Measurements from ENCODE around the gene ZNF213.

Gene ZNF213

DNA sequence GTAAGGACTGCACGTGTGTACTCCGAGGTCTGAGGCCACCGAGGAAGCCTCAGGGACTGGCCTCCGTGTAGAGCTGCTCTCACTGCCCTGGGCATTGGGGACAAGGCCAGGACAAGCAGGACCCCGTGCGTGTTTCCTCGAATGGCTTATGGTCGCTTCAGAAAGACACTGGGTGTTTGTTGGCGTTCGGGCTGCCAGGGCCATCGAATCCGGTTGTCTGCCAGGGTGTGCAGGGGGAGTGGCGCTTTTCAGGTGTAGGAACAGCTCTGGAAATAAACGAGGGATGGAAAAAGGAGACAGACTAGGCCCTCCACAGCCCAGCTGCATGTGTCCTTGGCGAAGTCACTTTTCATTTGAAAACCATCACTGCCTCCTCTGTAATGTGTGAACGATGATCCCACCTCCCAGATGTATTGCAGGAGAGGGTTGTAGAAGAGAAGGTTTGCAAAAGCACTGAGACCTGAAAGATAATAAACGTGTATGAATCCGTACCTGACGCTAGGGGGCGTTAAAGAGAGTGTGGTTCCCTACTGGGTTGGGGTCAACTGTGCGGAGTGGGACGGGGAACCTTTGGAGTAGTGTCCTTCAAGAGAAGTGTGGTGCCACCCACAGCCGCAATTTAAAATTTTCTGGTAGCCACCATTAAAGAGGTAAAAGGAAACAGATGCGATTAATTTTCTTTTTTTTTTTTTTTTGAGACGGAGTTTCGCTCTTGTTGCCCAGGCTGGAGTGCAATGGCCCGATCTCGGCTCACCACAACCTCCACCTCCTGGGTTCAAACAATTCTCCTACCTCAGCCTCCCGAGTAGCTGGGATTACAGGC is 33.6 kb upstream of the ZNF213 start:
- DNase-seq, result no peak

GRCh38 chr16:3101841-3102470 is 32.9 kb upstream of the ZNF213 start:
- DNase-seq, result peak; percentile 84

- peak; percentile 64 for DNase-seq
These were observed 28.5 kb upstream of the ZNF213 start for GRCh38 chr16:3106205-3106928.

DNA sequence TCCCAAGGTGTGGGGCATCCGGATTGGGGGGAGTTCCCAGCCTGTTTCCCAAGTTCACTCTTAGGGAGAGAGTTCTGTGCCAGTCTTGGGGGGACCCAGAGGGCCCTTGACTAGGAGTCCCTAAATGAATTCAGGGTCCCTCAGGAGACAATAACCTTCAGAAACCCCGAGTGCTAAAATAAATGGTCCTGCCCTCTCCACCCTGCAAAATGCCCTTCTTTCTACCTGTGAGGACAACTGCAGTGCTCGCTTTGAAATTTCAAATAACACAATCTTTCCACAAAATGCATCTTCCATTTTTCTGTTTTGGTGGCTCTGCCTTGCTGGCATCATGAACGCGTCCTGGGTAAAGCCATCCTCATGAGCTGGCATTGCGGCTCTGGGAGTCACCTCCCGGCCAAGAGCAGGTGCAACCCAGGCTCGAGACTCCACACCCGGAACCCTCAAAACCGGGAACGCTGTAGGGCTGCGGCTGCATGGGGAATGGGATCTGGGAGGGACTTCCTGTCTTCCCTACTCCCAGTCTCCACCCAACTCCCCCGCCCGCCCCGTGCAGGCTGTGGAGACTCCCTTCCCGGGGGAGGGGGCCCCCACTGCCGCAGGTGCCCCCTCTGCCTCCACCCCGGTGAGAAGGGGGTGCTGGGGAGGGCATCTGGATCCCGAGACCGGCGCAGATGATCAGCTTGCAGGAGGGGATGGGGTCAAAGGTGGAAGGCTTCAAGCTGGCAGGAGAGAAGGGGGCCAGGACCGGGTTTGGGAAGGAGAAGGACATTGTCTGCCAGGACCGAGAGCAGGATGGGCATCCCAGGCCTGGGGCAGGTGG is 22.6 kb upstream of the ZNF213 start, which contains the start of gene ZNF205:
Gene ZNF205 (plus strand): TSS at position 529 of the 823 bp plus-strand sequence. CDS start 845 bp downstream, outside the sequence.
- DNase-seq, result peak; percentile 53

GRCh38 chr16:3112881-3113574 is 21.8 kb upstream of the ZNF213 start:
- DNase-seq, result no peak

GRCh38 chr16:3113765-3114479 is 20.9 kb upstream of the ZNF213 start:
- DNase-seq, result no peak

- DNase-seq, result no peak
These were observed 19.8 kb upstream of the ZNF213 start for GRCh38 chr16:3115003-3115402.

GRCh38 chr16:3115561-3115960 is 19.3 kb upstream of the ZNF213 start:
- DNase-seq, result no peak

- DNase-seq, result no peak
These were observed 16.5 kb upstream of the ZNF213 start for GRCh38 chr16:3118204-3118790.

DNA sequence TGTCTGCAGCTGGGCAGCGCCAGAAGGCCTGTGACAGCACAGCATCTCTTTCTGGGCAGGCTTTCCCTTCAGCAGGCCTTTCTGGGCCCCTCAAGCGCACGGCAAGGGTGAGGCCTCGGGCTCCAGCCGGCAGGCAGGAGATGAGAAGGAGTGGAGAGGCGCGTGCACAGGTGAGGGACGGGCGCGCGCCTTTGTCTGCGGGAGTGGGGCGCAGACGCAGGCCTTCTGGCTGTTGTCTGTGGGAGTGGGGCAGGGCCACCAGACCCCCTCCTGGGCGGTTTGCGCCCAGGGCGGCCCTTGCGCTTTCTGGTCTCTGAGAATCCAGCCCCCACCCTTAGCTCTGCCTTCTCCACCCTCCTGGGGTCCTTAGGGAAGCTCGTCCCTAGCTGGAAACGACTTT is 16.0 kb upstream of the ZNF213 start:
- DNase-seq, result no peak

DNA sequence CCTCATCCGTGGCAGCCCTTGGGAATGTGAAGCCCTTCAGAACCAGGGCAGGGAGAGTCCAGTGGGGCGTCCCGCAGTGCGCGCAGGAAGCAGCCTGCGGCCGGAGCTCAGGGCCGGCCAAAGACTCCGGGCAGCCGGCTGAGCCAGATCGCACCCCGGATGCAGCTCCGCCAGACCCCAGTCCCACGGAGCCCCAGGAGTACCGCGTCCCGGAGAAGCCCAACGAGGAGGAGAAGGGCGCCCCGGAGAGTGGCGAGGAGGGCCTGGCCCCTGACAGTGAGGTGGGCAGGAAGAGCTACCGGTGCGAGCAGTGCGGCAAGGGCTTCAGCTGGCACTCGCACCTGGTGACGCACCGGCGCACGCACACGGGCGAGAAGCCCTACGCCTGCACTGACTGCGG is 15.5 kb upstream of the ZNF213 start:
- DNase-seq, result no peak

- DNase-seq, result no peak
These were observed 15.0 kb upstream of the ZNF213 start for GRCh38 chr16:3119701-3120408.

GRCh38 chr16:3120435-3120834 is 14.4 kb upstream of the ZNF213 start:
- DNase-seq, result no peak

DNA sequence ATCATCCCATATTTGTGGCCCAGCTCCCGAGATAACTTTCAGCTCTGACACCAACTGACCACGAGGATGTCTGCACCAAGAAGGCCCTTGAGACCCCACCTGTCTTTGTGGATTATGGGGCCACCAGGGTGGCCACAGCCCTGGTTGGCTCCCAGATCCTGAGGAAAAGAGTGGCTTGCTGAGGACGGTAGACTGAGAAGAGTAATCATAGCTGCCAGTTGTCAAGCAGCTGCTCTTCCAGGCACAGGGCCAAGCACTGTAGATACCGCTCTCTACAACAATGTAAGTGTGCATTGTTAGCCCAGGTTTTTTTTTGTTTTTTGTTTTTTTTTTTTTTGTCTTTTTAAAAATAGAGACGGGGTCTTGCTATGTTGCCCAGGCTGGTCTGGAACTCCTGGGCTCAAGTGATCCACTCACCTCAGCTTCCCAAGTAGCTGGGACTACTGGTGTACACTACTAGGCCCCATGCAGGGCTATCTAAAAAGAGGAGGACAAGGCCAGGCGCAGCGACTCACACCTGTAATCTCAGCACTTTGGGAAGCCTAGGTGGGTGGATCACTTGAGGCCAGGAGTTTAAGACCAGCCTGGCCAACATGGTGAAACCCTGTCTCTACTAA is 12.9 kb upstream of the ZNF213 start:
- no peak for DNase-seq

DNA sequence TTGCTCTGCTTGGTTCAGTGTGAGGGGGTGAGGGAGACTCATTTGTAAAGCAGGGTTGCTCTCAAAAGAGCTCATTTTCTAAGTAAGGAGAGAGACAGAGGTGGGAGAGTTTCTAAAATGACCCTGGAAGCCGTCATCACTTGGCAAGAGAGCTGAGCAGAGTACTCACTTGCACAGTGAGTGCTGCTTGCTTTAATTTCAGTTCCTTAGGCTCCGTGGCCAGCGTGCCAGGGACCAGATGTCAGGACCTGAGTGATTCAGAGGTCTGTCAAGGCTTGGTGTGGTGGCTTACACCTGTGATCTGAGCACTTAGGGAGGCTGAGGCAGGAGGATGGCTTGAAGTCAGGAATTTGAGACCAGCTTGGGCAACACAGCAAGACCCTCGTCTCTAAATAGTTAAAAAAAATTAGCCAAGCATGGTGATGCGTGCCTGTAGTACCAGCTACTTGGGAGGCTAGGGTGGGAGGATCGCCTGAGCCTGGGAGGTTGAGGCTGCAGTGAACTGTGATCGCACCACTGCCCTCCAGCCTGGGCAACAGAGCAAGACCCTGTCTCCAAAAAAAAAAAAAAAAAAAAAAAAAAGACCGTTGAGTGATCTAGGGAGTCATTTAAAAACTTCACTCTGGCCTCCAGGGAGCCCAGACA is 11.8 kb upstream of the ZNF213 start:
- DNase-seq, result no peak

DNA sequence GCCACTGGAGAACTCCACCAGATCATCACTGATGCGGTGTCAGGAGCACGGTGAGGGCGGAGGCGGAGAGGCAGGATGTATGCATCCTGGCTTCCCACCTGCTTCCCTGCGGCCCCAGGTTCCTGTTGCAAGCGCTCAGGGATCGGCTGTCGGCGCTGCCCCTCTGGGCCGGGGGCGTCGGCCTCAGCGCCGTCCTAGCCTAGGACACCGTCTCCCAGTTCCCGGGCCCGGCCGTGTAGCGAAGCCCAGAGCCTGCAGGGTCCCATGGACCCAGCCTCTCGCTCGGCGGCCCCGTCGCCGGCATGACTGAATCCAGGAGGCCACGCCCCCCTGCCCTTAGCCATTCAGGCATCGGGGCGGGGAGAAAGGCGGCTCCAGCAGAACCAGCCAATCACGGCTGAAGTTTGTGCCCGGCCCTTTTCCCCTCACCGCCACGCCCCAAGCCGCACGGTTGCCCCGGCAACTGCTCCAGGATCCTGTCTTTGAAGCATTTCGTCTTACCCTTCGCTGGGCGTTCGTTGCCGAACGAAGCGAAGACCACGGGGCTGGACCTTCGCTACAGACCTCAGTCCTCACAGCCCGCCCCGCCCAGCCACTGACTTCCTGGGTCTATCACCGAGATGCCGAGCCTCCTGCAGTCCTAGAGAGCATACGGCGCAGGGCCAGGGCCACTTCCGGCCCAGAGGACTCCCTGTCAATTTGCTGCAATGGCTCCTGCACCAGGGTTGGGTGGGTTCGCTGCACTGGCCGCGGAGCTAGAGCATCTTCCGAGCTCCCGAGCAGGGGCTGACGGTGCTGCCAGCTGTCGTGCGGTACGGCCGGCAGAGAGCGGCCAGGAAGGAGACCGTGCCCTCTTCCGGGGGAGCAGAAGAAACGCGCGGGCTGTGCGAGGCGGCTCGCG is 10.6 kb upstream of the ZNF213 start:
- peak; percentile 95 for DNase-seq

DNA sequence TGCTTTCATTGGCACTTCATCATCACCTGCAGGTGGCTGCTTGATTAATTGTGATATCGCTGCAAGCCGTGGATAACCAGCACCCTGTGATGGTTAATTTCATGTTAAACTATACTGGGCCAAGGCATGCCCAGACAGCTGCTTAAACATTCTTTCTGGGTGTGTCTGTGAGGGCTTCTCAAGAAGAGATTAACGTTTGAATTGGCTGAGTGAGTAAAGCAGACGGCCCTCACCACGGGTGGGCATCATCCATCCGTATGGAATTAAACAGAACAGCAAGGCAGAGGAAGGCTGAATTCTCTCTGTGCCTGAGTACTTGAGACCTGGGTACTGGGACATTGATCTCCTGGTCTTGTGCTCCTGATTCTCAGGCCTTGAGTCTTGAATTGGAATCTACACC is 7.1 kb upstream of the ZNF213 start:
- DNase-seq, result peak; percentile 56

Data from NCI-H187 treated with DMSO at 0.1 percent for 48 hours (cell line).